Type B pancreatic cell (in vitro differentiated cells): ENCODE data around the gene MRPS15. TPM values are rescaled to one million over a fixed set of nuclear protein-coding genes. Genes with fewer than 3 reads are reported as not detected.
"Not testable (repeated sequence)": the region's sequence is repeated elsewhere in the genome, so short reads cannot be mapped to it uniquely, and the experiment has no call there.

Source experiments
- DNase-seq: peaks from one replicate; pipeline ENCODE4 v3.0.0; 2021; ENCODE audit warnings: mixed read lengths; ENCODE audit not compliant: unreplicated experiment; ENCODE audit errors: extremely low spot score
- H3K27ac Mint-ChIP-seq: 2 replicates; pipeline ENCODE4 v1.8.0; 2021; ENCODE audit warnings: mild to moderate bottlenecking, mixed read lengths
- H3K27me3 Mint-ChIP-seq: 2 replicates; pipeline ENCODE4 v1.8.0; 2021; ENCODE audit warnings: mixed read lengths
- H3K36me3 Mint-ChIP-seq: 2 replicates; pipeline ENCODE4 v1.8.0; 2021; ENCODE audit warnings: mixed read lengths
- H3K4me1 Mint-ChIP-seq: one replicate; pipeline ENCODE4 v1.8.0; 2021; ENCODE audit warnings: mixed read lengths; ENCODE audit not compliant: unreplicated experiment
- H3K4me3 Mint-ChIP-seq: 2 replicates; pipeline ENCODE4 v1.8.0; 2021; ENCODE audit warnings: mild to moderate bottlenecking, mixed read lengths
- H3K9me3 Mint-ChIP-seq: 2 replicates; pipeline ENCODE4 v1.8.0; 2021; ENCODE audit warnings: mixed read lengths
- CTCF ChIP-seq: fragments of 200-600 bp; sonication (generic); conservative IDR thresholded peaks from 2 replicates; pipeline ENCODE4 v1.5.0; 2021; ENCODE audit warnings: antibody characterized with exemption, mild to moderate bottlenecking
- total RNA-seq: library from RNA; stranded (reverse); gene quantifications from 2 replicates; pipeline ENCODE4 v1.2.1, GENCODE V29; 2021; ENCODE audit warnings: low replicate concordance

MRPS15 gene
- total RNA-seq, 1 donor from 2014 or later, result 69.4 TPM

GRCh38 chr1:36497207-36497606, 33.0 kb upstream of the MRPS15 start:
- TF ChIP-seq CTCF, result no peak
- Mint-ChIP-seq H3K4me1 (no peaks in the 10 kb centered on the region), H3K4me3 (no peak overlapping the region), H3K27me3 (peaks cover 13% of the 10 kb centered on the region), H3K36me3 (no peaks in the 10 kb centered on the region), H3K9me3 (no peaks in the 10 kb centered on the region), H3K27ac (no peak overlapping the region)
- DNase-seq, result no peak

GRCh38 chr1:36494971-36495370, 30.8 kb upstream of the MRPS15 start:
- no peak overlapping the region for H3K27ac Mint-ChIP-seq
- H3K27me3 Mint-ChIP-seq, result peaks cover 12% of the 10 kb centered on the region
- H3K4me1 Mint-ChIP-seq, result peaks cover 4% of the 10 kb centered on the region
- H3K9me3 Mint-ChIP-seq, result no peaks in the 10 kb centered on the region
- DNase-seq, result no peak
- H3K36me3 Mint-ChIP-seq, result no peaks in the 10 kb centered on the region
- H3K4me3 Mint-ChIP-seq, result no peak overlapping the region
- TF ChIP-seq CTCF, result no peak

GRCh38 chr1:36493524-36493923, 29.3 kb upstream of the MRPS15 start:
- no peak for DNase-seq
- H3K4me3 Mint-ChIP-seq, result no peak overlapping the region
- H3K27ac Mint-ChIP-seq, result no peak overlapping the region
- H3K4me1 Mint-ChIP-seq, result peaks cover 16% of the 10 kb centered on the region
- TF ChIP-seq CTCF, result no peak
- peaks cover 12% of the 10 kb centered on the region for H3K27me3 Mint-ChIP-seq
- no peaks in the 10 kb centered on the region for H3K36me3 Mint-ChIP-seq
- no peaks in the 10 kb centered on the region for H3K9me3 Mint-ChIP-seq

GRCh38 chr1:36492491-36492890, 28.3 kb upstream of the MRPS15 start:
- peaks cover 12% of the 10 kb centered on the region for H3K27me3 Mint-ChIP-seq
- peaks cover 19% of the 10 kb centered on the region for H3K4me1 Mint-ChIP-seq
- TF ChIP-seq CTCF, result no peak
- no peak overlapping the region for H3K27ac Mint-ChIP-seq
- no peaks in the 10 kb centered on the region for H3K36me3 Mint-ChIP-seq
- H3K9me3 Mint-ChIP-seq, result no peaks in the 10 kb centered on the region
- no peak for DNase-seq
- no peak overlapping the region for H3K4me3 Mint-ChIP-seq

- H3K36me3 Mint-ChIP-seq, DNase-seq, H3K27ac Mint-ChIP-seq, H3K27me3 Mint-ChIP-seq, H3K4me3 Mint-ChIP-seq, H3K9me3 Mint-ChIP-seq: not testable (repeated sequence)
- H3K4me1 Mint-ChIP-seq, result peaks cover 24% of the 10 kb centered on the region
These were observed 25.3 kb upstream of the MRPS15 start for GRCh38 chr1:36489258-36490051.

GRCh38 chr1:36487906-36488305, 23.7 kb upstream of the MRPS15 start:
- no peak for DNase-seq
- Mint-ChIP-seq H3K27me3 (no peaks in the 10 kb centered on the region), H3K27ac (no peak overlapping the region), H3K4me1 (peaks cover 24% of the 10 kb centered on the region), H3K4me3 (no peak overlapping the region), H3K9me3 (no peaks in the 10 kb centered on the region), H3K36me3 (no peaks in the 10 kb centered on the region)
- TF ChIP-seq CTCF, result no peak

GRCh38 chr1:36487336-36487725, 23.1 kb upstream of the MRPS15 start:
- not testable (repeated sequence) for DNase-seq, H3K36me3 Mint-ChIP-seq
- peak overlapping the region; percentile 67 for H3K27ac Mint-ChIP-seq

More at GRCh38 chr1:36487336-36487725, 23.1 kb upstream of the MRPS15 start:
- not testable (repeated sequence) for H3K9me3 Mint-ChIP-seq, H3K4me3 Mint-ChIP-seq, H3K27me3 Mint-ChIP-seq
- peaks cover 25% of the 10 kb centered on the region for H3K4me1 Mint-ChIP-seq
